ENCODE data around the gene KRTAP10-7.

The KRTAP10-7 gene

GRCh38 chr21:44650265-44650972 is 50.0 kb downstream of the KRTAP10-7 start:
- H3K36me3 ChIP-seq (ENCODE audit: control insufficient read depth, insufficient read depth, low read length) = no peaks in the 10 kb centered on the region
- no peak overlapping the region for H3K27ac ChIP-seq (ENCODE audit: low read depth, low read length, severe bottlenecking)
- WGBS, 2 experiments (ENCODE audit: insufficient coverage in 2 of 2) = 92% methylated on average over 16 to 17 of the region's 20 CpGs
- H3K4me3 ChIP-seq (ENCODE audit: extremely low read depth, insufficient read depth, low read length, poor library complexity, severe bottlenecking) = no peak overlapping the region
- no peaks in the 10 kb centered on the region for H3K4me1 ChIP-seq (ENCODE audit: control insufficient read depth, insufficient read depth, low read length, poor library complexity, severe bottlenecking)
- peaks cover under 1% of the 10 kb centered on the region for H3K9me3 ChIP-seq (ENCODE audit: control insufficient read depth, low read length)

- whole genome bisulfite sequencing, 2 experiments (ENCODE audit: insufficient coverage in 2 of 2) = 93% methylated on average over 10 to 12 of the region's 12 CpGs
- Histone ChIP-seq H3K36me3 (ENCODE audit: control insufficient read depth, insufficient read depth, low read length) (no peaks in the 10 kb centered on the region), H3K4me1 (ENCODE audit: control insufficient read depth, insufficient read depth, low read length, poor library complexity, severe bottlenecking) (no peaks in the 10 kb centered on the region), H3K27ac (ENCODE audit: low read depth, low read length, severe bottlenecking) (no peak overlapping the region), H3K9me3 (ENCODE audit: control insufficient read depth, low read length) (no peaks in the 10 kb centered on the region), H3K4me3 (ENCODE audit: extremely low read depth, insufficient read depth, low read length, poor library complexity, severe bottlenecking) (no peak overlapping the region)
These were observed 50.7 kb downstream of the KRTAP10-7 start for GRCh38 chr21:44650973-44651675.

Measured in mesodermal cell (in vitro differentiated cells).